GM12873 (cell line): Measurements from ENCODE around the gene PDE4D.

Experiments
- TF ChIP-seq, protein P1 (sequence below): IDR thresholded peaks from 2 replicates; pipeline ENCODE4 v1.5.1; 2012; ENCODE audit warnings: low read depth, mild to moderate bottlenecking, moderate library complexity, low read length, control low read depth; ENCODE audit not compliant: insufficient read depth; ENCODE audit errors: missing control alignments

The PDE4D gene

DNA sequence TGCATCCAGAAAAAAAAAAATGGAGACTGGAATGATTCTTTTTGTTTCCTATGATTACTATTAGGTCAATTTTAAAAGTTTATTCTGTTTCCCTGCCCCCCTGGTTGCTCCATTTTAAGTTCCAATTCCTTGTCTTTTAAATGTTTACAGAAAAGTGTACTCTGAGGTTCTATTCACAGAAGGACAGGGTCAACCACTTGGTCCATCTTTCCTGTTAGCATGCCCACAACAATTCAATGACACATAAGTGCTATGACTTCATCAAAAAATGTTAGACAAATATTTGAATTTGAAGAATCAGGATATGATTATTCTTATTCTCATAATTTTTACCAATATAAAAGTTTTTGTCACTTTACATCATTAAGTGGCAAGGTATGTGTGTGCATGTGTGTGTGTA, 123.7 kb downstream of the PDE4D start:
- TF ChIP-seq, protein P1, sequence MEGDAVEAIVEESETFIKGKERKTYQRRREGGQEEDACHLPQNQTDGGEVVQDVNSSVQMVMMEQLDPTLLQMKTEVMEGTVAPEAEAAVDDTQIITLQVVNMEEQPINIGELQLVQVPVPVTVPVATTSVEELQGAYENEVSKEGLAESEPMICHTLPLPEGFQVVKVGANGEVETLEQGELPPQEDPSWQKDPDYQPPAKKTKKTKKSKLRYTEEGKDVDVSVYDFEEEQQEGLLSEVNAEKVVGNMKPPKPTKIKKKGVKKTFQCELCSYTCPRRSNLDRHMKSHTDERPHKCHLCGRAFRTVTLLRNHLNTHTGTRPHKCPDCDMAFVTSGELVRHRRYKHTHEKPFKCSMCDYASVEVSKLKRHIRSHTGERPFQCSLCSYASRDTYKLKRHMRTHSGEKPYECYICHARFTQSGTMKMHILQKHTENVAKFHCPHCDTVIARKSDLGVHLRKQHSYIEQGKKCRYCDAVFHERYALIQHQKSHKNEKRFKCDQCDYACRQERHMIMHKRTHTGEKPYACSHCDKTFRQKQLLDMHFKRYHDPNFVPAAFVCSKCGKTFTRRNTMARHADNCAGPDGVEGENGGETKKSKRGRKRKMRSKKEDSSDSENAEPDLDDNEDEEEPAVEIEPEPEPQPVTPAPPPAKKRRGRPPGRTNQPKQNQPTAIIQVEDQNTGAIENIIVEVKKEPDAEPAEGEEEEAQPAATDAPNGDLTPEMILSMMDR, result no peak

DNA sequence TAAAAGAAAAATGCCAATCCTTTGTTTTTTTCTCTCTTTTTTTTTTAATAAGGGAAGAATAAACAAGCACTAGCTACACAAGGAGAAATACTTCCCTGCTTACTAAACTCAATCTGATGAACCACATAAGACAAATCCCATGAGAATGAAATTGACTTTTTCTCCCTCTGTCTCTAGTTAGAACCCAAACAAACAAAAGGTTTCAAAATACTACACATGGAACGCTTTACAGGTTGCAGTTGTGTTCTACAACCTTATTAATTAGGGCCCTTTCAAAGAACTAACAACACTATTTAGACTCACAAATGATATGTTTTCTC, 124.5 kb downstream of the PDE4D start:
- TF ChIP-seq, protein P1, result no peak

DNA sequence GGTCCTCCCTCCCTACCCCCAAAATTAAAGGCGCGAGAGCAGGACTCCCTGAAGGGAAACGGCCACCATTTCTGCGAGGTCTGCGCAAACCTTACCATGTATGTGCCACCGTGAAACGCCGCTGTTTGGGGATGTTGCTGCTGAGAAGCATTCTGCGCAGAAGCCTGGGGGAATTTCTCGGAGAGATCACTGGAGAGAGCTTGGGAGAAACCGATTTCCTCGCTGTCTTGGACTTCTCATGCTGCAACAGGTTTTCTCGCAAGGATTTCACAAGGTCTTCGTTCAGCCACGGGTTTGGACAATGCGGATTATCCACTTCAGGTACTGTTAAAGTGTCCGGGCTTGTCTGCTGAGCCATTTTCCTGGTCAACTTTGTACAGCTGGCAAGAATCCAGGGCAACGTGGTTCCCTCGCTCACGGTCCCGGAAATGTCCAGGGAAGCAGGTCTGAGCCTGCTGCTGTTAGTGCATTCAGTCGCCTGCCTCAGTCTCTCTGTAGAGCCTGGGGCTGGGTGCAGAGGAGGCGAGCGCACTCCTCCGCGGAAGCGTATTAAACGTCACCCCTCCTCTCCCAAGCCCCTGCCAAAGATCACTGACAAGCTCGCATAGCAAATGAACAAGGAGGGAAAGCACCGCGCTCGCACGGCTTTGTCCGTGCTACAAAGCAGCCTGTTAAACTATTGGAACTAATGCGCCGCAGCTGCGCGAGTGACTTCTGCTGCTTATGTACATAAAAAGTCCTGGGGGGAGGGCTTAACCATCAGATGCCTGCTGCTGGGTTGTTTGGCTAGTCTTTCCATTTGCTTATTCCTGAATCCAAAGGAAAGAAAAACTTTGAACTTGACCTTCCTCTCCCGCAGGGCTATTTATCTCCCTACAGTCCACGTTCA, 125.1 kb downstream of the PDE4D start:
- TF ChIP-seq, protein P1, result no peak

DNA sequence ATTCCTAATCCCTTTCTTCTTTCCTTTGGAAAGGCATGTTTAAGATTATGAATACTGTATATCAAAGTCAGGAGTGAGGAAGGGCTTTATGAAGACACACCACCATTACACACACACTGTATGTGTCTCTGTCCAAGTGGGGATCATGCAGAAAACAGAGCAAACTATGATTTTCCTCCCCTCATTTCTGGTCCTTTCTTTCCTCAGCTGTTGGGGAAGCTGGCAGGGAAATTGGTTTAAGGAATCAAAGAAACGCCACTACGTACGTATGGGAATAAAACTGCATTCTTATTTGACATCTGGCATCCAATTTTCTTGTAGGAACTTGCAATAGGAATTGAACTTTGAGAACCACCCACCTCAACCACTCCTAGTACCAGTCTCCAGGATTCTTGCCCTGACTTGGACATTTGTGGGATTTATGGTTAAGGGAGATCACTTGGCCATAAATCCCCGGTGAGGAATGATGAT, 125.8 kb downstream of the PDE4D start:
- TF ChIP-seq, protein P1, result no peak

DNA sequence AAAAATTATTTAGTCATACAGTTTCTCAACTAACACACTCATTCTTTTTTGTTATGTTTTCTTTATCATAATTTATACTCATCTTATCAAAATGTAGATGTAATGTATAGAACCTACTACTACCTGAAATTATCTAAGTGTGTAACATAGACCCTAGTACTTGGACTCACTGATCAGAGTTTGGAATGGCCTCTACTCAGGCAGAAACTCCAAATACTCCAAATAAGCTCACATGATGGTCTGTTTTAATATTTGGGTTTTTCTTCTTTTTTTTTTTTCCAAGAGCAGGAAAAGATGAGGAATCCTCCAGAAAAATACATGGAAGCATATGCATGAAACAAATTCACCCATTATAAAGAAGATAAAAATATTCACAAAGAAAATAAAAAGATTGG, 126.3 kb downstream of the PDE4D start:
- TF ChIP-seq, protein P1, result no peak

DNA sequence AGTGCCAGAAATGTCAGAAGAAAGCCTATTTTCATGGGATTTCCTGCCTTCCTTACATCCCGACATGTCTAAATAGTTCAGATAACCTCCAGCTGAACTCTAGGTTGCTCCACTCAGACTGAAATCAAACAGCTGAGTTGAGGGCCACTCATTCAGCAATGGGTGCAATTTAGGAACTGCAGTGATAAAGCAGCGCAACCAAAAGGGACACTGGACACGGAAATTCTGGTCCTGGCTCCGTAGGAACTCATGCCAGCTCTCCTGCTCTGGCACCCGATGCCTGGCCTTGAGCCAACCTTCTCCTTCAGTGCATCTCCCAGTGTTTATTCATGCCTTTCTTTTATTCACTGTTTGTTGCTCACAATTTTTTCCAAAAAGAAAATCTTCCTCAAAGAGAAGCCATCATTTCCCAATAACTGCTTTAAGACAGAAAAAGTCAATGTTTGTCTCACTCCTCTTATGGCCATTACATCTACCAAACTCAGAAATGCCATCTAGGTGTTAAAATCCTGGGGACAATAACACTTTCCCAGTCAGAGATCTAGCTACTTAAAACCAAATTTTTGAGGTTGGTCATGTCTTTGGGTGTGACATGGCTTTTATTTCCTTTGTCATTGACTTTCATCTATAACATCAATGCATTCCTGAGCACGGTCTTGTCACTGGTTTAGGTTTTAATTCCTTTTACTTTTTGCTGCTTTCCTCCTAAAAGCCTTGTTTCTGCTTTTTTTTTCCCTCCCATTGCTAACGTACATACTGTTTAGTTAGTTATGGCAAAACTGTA, 126.9 kb downstream of the PDE4D start:
- TF ChIP-seq, protein P1, result no peak

DNA sequence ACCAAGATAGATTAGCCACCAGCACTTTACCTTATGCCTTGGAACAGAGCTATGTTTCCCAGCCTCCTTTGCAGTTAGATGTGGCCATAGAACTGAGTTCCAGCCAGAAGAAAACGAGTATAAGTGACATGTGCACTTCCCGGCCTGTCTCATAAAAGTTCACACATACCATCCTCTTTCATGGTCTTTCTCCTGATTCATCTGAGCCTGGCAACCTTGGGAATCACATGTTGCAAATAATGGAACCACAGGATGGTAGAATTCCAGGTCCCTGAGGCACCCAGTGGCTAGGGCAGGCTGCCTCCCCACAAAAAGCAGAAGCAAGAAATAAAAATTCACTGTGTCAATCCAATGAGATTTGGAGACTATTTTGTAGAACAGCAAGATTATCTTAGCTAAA, 128.1 kb downstream of the PDE4D start:
- TF ChIP-seq, protein P1, result no peak
